Body of pancreas (tissue), 4 donors: ENCODE data around the gene SCP2. TPM values are rescaled to one million over a fixed set of nuclear protein-coding genes. Genes with fewer than 3 reads are reported as not detected.

ENCODE experiments used
- ATAC-seq: fragments of 150-250 bp; one replicate; pipeline ENCODE4 v1.9.1; 2016
- DNase-seq, 4 donors: peaks; one replicate each; pipeline ENCODE4 v3.0.0-alpha.2; 2019
- H3K27ac ChIP-seq, 4 donors: fragments of 200-600 bp; sonication (generic); 1 replicate in 3 of 4; 2 replicates in 1 of 4; pipeline versions ENCODE4 v1.5.1 to v1.6.1; 2016 to 2019; ENCODE audit warnings: mild to moderate bottlenecking in 1 of 4, mixed read lengths in 1 of 4, moderate library complexity in 1 of 4
- H3K27me3 ChIP-seq, 2 donors: fragments of 200-600 bp; sonication (generic); one replicate each; pipeline ENCODE4 v1.6.0; 2016; ENCODE audit warnings: mild to moderate bottlenecking in 1 of 2
- H3K36me3 ChIP-seq, 2 donors: fragments of 200-600 bp; sonication (generic); replicated peaks in 1 of 2; 2 replicates each; pipeline ENCODE4 v1.5.1; 2016; ENCODE audit warnings: low read depth in 2 of 2; ENCODE audit not compliant: insufficient read depth in 1 of 2
- H3K4me1 ChIP-seq: fragments of 200-600 bp; sonication (generic); one replicate; pipeline ENCODE4 v1.6.0; 2016
- H3K4me3 ChIP-seq, 2 donors: fragments of 200-600 bp; sonication (generic); 1 replicate in 1 of 2; 2 replicates in 1 of 2; pipeline ENCODE4 v1.5.1; 2016 to 2019
- H3K9me3 ChIP-seq, 3 donors: fragments of 200-600 bp; sonication (generic); 1 replicate in 2 of 3; 2 replicates in 1 of 3; pipeline ENCODE4 v1.5.1; 2016
- CTCF ChIP-seq, 7 experiments: fragments of 450-650 bp in 4 of 7; fragments of 200-600 bp in 3 of 7; sonication (generic) in 3 of 7; IDR thresholded peaks; one replicate each; pipeline ENCODE4 v1.5.1; 2016 to 2019; ENCODE audit warnings: antibody characterized with exemption in 7 of 7
- POLR2A ChIP-seq, 3 donors: fragments of 450-650 bp; IDR thresholded peaks; one replicate each; pipeline ENCODE4 v1.6.1; 2016; ENCODE audit warnings: antibody characterized with exemption in 3 of 3, mild to moderate bottlenecking in 2 of 3
- WGBS, 2 donors: methylation state at CpG; one replicate each; pipeline ENCODE4 v1.1.5; 2017; 5-methylcytosine and 5-hydroxymethylcytosine counted together
- intact Hi-C: fragments of 100-400 bp; cut with DNase I; formaldehyde crosslinking; loops from one replicate; pipeline ENCODE4 v1.15.1; 2023
- total RNA-seq, 2 donors: library from RNA; depleted of rRNA; stranded (reverse); fragments of >200 nt; gene quantifications; one replicate each; pipeline ENCODE4 v1.1.0, GENCODE V29; 2016

Gene SCP2
- total RNA-seq, 2 donors from 2014 or later = 87.4 to 90.3 TPM

GRCh38 chr1:53044926-53045325 lies 117.8 kb downstream of the SCP2 start:
- no peak overlapping the region for H3K27ac ChIP-seq
- peaks cover 11% of the 10 kb centered on the region for H3K4me1 ChIP-seq
- 61 to 70% methylated on average over 5 of the region's 5 CpGs for WGBS, 2 donors
- ATAC-seq (no peak), DNase-seq (no peak)
- no peaks in the 10 kb centered on the region for H3K27me3 ChIP-seq
- intact Hi-C loops = no loop called here
- no peak overlapping the region for H3K4me3 ChIP-seq
- H3K9me3 ChIP-seq = no peaks in the 10 kb centered on the region
- peaks cover 0 to 8% of the 10 kb centered on the region in 2 donors for H3K36me3 ChIP-seq
- TF ChIP-seq POLR2A (IDR thresholded peaks at IDR 0.05) (no peak), CTCF (IDR thresholded peaks at IDR 0.05) (no peak)

DNA sequence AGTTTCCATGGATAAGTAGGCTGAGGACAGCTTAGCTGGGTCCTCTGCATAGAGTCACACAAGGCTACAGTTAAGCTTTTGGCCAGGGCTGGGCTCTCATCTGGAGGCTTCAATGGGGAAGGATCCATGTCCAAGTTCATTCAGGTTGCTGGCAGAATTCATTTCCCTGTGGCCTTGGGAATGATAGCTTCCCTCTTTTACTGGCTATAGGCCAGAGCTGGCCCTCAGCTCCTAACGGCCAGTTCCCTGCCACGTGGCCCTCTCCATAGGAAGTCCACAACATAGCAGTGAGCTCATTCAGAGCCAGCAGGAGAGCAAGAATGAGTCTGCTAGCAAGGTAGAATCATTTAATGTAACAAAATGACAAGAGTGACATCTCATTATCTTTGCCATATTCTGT lies 119.9 kb downstream of the SCP2 start:
- Histone ChIP-seq H3K4me1 (peaks cover 11% of the 10 kb centered on the region), H3K9me3 (no peaks in the 10 kb centered on the region), H3K27ac (no peak overlapping the region), H3K4me3 (no peak overlapping the region), H3K27me3 (no peaks in the 10 kb centered on the region), H3K36me3 (peaks cover 0 to 8% of the 10 kb centered on the region in 2 donors)
- TF ChIP-seq POLR2A (IDR thresholded peaks at IDR 0.05) = no peak
- TF ChIP-seq CTCF (IDR thresholded peaks at IDR 0.05) = no peak
- peak; percentile 28 to 51 (median 41) for DNase-seq
- 13 to 26% methylated on average over 2 of the region's 2 CpGs for WGBS, 2 donors
- ATAC-seq = peak; percentile 60
- intact Hi-C loops = no loop called here

GRCh38 chr1:53047737-53048736 lies 121.0 kb downstream of the SCP2 start:
- no peak for ATAC-seq

GRCh38 chr1:53048960-53049573 lies 122.0 kb downstream of the SCP2 start:
- ATAC-seq (no peak), DNase-seq (no peak)
- TF ChIP-seq POLR2A (IDR thresholded peaks at IDR 0.05) (no peak), CTCF (IDR thresholded peaks at IDR 0.05) (no peak)
- H3K36me3 ChIP-seq = peaks cover 0 to 8% of the 10 kb centered on the region in 2 donors
- no peaks in the 10 kb centered on the region for H3K27me3 ChIP-seq
- no peak overlapping the region for H3K27ac ChIP-seq
- no peaks in the 10 kb centered on the region for H3K9me3 ChIP-seq
- no peak overlapping the region for H3K4me3 ChIP-seq
- H3K4me1 ChIP-seq = peaks cover 11% of the 10 kb centered on the region
- WGBS, 2 donors = 84 to 87% methylated on average over 3 of the region's 3 CpGs
- intact Hi-C loops = no loop called here

More at GRCh38 chr1:53047737-53048736, 121.0 kb downstream of the SCP2 start:
- no peaks in the 10 kb centered on the region for H3K9me3 ChIP-seq
- WGBS, 2 donors = 70 to 81% methylated on average over 5 of the region's 5 CpGs
- no peak for DNase-seq
- H3K4me1 ChIP-seq = peaks cover 11% of the 10 kb centered on the region
- no peaks in the 10 kb centered on the region for H3K27me3 ChIP-seq
- H3K4me3 ChIP-seq = no peak overlapping the region
- H3K36me3 ChIP-seq = peaks cover 0 to 8% of the 10 kb centered on the region in 2 donors
- H3K27ac ChIP-seq = no peak overlapping the region
- no peak for TF ChIP-seq CTCF (IDR thresholded peaks at IDR 0.05)
- no peak for TF ChIP-seq POLR2A (IDR thresholded peaks at IDR 0.05)
- intact Hi-C loops = no loop called here
